ENCODE data around the gene DVL1. TPM values are rescaled to one million over a fixed set of nuclear protein-coding genes. Genes with fewer than 3 reads are reported as not detected.
A peak's percentile ranks its signal among the peaks of the same experiment; 100 is the strongest.
"Not testable (repeated sequence)": the region's sequence is repeated elsewhere in the genome, so short reads cannot be mapped to it uniquely, and the experiment has no call there.

The DVL1 gene
- total RNA-seq, 1 donor from 2014 or later, result 33.0 TPM

DNA sequence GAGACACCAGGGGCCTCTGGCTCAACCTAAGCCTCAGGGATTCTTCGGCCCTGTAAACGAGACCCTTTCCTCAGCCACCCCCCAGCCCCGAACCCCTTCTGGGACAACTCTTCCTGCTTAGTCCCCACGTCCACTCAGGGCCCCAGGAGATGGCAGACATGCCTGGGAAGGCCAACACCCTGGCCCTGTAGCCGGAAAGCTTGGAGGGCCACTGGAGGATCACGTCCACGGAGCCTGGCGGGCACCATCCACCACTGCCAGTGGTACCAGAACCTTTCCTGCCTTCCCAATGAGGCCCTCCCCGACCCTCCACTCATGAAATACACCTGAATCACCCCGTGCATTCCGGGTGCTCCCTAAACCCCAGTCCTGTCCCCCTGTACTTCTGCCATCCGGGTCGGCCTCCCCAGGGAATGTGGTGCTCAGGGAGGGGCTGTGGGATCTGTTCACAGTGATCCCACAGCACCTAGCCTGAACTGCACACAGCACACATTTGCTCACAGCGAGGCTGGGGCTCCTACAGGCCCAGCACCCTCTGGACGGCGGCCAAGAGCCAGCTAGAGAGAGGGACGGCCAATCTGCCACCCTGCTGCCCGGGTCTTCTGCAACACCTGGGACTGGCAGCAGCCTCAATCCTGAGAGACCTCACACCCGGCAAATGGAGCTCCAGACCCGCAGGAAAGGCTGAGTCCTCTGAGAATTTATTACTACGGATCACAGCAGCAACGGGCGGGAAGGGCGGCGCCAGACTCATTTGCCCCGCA, 24.0 kb upstream of the DVL1 start:
- no peak for DNase-seq

DNA sequence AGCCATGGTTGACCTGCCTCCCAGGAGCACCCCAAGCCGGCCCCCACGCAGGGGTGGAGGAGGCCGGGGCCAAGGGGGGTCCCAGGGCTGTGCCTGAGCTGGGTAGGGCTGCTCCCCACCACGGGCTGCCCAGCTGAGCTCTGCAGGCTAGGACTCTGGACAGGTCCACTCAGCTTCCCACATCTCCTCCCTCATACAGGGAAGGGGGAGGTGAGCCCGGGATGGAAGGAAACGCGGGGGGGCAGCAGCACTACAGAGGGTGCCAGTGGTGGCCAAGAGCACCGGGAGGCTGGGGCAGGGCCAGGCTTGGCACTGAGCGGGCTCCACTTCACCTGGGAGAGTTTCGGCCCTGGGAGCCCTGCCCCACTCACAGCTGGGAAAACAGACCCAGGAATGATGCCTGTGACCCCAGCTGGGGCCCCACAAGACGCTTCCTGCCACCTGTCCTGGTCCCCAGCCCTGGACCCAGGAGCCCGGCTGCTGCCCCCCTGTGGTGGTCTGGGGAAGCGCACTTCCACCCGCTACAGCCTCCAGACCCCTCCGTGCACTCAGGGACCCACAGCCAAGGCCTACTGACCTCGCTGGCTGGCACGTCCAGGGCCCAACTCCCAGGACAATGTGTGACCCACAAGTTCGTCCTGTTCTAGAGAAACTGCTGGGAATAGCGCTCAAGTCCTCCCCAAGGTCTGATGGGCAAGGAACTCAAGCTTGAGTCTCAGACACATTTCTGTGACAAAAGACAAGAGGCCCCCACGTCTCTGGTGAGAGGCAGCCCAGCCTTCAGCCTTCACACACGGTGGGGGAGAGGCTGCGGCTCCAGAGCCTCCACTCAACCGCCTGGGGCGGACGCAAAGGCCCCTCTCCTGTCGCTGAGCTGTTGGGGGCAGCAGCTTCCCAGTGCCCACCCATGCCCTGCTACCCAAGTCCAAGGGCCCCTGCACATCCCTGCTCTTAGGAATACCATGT, 22.8 kb upstream of the DVL1 start:
- no peak for DNase-seq

DNA sequence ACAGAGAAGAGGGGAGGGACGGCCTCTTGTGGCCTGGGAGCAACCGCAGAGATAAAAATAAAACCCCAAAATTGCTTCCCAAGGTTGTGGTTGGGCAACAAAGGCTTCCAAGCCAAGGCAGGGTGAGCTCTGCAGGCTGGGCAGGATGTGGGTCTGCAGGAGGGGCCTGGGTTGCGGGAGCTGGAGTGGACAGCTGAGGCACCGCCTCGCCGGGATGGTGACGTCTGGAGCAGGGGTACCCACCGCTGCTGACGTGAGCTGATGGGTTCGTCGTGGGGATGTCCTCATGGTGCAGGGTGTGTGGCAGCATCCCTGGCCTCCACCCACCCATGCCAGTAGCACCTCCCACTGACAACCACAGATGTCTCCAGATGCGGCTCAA, 22.1 kb upstream of the DVL1 start:
- no peak for DNase-seq

DNA sequence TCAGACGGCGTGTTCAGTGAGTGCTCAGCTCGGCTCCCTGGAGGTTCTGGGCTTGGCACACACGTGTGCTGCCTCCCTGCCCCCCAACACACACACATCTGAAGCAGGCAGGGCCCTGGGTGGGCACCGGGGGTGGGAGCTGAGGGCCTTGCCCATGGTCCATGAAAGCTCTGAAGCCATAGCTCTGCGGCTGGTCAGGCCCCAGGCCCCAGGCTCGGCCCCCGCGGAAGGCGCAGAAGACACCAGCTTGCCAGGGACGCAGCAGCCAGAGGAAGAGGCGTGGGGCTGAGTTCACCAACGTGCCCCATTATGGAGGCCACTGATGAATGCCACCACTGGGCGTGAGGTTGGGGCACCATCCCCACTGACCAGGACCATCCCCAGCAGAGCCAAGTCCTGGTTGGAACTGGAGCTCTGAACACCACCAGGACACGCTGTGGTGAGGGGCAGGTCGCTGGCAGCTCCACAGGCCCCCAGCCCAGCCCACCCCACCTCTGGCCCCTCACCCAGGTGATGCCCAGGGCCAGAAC, 21.6 kb upstream of the DVL1 start:
- DNase-seq, result no peak

DNA sequence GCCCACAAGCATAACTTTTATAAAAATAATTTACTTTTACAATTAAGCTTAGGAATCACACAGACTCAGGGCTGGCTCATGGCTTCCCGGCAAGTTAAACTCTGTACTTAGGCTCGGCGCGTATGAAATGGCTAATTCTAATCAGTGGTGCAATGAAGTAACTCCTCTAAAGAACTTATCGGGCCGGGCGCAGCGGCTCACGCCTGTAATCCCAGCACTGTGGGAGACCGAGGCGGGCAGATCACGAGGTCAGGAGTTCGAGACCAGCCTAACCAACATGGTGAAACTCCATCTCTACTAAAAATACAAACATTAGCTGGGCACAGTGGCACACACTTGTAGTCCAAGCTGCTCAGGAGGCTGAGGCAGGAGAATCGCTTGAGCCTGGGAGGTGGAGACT, 20.9 kb upstream of the DVL1 start:
- DNase-seq, result not testable (repeated sequence)

DNA sequence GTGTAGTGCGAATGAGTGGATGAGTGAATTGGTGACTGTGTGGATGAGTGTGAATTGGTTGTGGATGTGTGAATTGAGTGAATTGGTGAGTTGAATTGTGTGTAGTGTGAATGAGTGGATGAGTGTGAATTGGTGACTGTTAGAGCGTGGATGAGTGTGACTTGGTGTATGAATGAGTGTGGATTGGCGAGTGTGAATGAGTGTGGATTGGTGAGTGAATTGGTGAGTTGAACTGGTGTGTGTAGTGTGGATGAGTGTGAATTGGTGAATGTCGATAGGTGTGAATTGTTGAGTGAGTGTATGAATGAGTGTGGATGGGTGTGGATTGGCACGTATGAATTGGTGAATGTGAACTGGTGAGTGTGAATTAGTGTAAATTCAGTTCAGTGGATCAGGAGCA, 18.1 kb upstream of the DVL1 start:
- DNase-seq, result no peak

DNA sequence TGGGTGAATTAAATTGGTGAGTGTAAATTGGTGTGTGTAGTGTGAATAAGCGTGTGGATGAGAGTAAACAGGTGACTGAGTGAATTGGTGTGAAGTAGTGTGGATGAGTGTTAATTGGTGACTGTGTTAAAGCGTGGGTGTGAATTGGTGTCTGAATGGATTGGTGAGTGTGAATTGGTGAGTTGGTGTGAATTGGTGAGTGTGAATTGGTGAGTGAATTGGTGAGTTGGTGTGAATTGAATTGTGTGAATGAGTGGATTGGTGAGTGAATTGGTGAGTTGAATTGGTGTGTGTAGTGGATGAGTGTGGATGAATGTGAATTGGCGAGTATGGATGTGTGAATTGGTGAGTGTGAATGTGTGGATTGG, 17.5 kb upstream of the DVL1 start:
- DNase-seq, result no peak

DNA sequence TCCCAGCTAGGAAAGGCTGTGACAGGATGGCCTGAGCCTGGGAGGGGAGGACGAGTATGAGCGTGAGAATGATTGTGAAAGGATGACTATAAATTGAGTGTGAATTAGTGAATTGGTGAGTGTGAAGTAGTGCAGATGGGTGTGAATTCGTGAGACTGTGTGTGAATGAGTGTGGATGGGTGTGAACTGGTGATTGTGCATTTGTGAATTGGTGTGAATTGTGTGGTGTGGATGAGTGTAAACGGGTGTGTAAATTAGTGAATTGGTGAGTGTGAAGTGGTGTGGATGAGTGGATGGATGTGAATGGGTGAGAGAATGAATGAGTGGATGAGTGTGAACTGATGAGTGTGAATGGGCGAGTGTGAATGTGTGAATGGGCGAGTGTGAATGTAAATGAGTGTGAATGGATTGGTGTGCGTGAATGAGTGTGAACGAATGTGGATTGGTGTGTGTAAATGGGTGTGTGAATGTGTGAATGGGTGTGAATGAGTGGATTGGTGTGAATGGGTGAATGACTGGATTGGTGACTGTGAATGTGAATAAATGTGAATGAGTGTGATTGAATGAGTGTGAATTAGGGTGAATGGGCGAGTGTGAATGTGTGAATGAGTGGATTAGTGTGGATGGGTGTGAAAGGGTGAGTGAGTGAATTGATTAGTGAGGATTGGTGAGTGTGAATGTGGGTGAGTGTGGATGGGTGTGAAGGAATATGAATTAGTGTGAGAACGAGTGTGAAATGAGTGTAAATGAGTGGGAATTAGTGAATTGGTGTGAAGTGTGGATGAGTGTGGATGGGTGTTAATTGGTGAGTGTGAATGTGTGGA, 16.9 kb upstream of the DVL1 start:
- DNase-seq, result no peak

DNA sequence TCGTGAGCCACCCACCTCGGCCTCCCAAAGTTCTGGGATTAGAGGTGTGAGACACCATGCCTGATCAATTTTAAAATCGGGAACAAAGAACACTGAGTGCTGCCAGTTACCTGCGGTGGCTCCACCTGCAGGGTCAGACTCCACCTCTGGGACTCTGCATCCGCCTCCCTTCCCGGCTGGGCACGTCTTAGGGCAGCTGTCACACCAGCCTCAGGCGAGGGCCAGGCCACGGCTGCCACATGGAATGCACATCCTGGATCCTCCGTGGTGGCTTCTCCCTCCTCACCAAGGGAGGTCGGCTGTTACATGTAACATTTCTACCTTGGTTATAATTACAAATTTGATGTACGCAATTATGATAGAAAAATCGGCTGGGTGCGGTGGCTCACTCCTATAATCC, 15.0 kb upstream of the DVL1 start:
- no peak for DNase-seq

DNA sequence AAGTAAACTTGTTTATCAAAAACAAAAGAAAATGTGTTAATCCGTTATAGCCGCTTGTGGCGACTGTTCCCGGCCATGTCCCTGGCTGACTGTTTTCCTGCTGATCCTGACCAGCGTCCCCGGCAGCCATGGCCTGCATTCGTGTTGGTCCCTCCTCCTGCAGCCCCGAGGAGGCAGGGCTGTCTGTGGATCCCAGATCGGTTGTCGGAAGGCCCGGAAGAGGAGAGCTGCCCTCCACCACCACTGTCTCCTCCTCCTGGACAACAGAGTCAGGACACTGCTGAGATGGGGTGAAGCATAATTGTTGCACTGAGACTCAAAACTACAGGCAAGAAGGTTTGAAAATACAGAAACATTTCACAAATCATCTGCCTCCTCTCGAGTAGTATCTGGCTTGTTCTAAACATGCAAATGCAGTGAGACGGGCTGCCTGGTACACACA, 12.8 kb upstream of the DVL1 start:
- peak; percentile 31 for DNase-seq

DNA sequence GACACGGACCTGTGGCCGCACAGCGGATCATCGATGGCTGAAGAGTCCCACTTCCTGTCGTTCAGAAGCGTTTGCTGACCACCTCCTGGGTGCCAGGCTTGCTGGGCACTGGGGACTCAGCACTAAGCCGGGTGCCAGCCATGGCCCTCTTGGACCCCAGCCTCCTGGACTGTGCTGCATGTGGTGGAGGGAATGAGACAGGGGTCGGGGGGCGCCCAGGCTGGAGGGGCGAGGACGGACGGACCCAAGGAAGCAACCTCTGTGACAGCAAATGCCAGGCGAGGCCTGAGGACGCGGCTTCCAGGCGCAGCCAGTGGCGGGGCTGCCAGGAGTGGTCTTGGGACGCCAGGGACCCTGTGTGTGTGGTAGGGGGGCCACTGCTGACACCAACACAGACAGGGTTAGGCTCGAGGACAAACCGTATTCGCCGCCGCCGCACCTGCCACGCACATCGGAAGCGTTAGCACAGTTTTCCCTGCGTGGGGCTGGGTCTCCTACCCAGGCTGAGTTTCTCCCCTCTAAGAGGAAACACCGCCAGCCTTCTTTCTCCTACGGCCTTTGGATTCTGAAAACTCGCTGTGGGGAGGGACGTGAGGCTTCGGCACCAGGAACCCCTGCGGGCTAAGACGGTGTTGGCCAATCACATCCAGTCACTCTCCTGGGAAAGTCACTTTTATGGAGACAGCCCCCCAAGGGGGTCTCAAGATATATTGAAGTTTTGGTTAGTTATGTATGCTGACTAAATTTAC, 12.2 kb upstream of the DVL1 start:
- DNase-seq, result no peak

DNA sequence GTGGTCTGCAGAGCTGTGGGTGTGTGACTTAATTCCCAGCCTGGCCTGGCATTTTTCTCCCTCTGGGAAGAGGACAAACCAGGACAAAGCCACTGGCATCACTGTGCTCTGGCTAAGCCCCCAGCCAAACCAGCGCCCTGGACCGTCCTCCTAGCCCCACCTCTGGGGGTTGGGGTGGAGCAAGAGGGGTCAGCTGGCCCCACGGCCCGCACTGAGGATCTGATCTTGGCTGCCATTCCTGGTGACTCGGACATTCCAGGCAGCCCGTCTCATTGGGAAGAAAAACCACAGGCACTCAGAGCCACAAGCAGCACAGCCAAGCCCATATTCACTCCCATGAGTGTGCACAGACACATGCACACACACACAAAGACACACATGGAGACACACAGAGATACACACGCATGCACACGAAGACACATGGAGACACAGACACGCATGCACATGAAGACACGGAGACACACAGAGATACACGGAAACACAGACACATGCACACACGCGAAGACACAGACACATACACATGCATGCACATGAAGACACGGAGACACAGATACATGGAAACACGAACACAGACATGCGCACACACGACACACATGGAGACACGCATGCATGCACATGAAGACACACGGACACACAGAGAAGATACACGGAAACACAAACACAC, 11.4 kb upstream of the DVL1 start:
- DNase-seq, result peak; percentile 39

DNA sequence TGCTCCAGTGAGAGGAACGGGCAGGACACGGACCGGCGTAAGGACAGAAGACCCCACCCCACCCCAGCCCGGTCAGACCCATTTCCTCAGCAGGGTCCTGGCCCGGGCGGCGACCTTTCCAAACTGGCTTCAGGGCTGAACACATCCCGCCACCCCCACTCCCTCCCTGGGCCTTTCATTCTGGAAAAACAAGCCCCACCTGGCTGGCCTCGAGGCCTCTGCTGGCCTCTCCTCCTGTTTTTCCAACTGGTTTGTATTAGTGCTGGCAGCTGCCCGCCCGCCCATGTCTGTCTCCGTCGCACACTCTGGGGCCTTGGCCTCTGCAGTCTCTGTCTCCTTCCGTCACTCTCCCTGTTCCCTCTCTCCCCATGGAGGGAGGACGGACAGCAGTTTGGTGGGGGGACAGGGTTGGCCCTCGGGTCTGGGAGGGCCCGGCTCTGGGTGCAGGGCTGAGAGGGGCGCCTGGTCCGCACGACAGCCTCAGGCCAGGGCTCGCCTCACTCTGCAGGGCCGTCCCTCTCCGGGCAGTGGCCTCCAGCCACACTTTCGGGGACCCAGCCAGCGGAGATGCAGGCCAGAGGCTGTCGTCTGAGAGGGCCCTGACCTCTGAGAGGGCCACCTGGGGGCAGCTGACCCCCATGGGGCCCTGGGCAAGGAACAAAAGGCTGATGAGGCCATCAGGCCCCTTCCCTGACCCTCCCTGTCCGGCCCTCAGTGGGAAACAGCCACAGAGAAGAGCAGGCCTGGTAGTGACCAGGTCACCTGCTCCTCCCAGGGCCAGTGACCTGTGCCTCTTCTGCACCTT, 10.6 kb upstream of the DVL1 start:
- peak; percentile 23 for DNase-seq

DNA sequence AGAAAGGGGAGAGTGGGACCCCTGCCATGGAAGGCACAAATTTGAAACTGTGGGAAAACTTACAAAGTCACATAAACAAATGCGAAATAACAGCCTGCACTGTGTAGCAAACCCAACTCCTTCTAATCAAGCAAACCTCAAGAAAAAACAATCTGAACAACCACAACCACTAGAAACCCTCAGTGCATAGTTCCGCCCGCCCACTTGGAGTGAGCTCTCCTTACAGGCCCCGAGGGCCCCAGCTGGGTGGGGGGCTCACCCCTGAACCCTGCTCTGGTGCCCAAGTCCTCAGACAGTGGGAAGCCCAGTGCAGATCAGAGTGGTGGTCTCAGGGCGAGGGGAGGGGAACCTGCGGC, 10.1 kb upstream of the DVL1 start:
- DNase-seq, result no peak

DNA sequence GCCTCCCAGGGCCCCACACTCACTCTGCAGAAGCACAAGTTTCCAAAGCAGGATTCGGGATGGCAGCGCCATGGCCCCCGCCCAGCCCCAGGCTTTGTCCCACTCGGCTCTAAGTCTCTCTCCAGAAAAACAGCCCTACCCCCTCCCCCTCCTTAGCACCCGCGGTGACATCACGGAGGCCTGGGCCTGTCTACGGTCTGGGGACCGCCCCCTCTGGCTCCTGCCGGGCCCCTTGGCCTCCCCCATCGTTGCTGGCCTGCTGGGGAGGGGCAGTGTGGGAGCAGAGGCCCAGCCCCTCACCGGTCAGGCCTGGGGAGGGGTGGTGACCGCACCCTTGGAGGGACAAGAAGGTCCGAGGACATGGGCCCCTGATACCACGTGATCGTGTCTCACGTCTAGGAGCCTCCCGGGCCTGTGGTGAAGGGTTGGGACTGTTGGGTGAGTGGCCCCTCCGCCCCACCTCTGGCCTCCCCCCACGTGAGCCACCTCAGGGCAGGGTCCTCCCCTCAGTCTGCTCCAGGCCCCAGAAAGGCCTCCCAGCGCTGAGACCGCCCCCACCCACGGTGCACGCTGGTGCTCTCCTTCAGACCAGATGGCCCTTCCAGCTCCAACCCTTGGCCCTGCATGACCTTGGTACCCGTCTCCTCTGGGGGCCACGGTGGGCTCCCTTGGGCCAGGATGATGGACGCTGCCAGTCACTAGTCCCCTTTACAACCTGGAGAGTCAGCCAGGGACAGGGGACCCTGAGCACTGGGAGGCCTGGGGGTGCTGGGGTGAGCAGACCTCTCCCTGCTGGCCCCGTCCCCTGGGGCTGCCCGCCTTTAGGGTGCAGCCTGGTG, 9.4 kb upstream of the DVL1 start, which contains the start of gene MXRA8:
Gene MXRA8 (minus strand): TSS at position 123 of the 839 bp plus-strand sequence. CDS start 51 bp downstream, at position 72.
- peak; percentile 68 for DNase-seq

DNA sequence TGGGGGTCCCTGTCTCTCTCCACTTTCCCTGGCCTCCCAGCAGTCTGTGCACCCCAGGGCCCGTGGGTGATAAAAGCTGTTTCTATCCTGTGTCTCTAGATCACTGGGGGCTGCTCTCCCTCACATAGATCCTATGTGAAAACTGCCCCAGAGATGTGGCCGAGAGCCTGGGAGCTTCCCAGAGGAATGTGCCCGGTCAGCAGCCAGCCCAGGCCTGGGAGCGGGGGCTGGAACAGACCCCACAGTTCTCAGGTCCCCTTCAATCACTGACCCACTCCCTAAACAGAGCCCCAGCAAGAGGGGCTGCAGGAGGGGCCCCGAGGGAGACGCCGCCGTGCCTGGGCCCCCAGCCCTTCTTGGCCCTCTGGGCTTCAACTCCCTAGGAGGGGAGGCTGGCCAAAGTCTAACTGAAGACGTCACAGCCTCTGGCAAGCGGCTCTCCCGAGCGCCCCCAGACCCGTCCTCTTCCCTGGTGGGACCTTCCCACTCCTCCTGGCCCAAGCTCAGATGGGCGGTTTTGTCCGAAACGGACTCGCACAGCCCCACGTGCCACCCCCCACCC, 8.7 kb upstream of the DVL1 start:
- DNase-seq, result peak; percentile 14

DNA sequence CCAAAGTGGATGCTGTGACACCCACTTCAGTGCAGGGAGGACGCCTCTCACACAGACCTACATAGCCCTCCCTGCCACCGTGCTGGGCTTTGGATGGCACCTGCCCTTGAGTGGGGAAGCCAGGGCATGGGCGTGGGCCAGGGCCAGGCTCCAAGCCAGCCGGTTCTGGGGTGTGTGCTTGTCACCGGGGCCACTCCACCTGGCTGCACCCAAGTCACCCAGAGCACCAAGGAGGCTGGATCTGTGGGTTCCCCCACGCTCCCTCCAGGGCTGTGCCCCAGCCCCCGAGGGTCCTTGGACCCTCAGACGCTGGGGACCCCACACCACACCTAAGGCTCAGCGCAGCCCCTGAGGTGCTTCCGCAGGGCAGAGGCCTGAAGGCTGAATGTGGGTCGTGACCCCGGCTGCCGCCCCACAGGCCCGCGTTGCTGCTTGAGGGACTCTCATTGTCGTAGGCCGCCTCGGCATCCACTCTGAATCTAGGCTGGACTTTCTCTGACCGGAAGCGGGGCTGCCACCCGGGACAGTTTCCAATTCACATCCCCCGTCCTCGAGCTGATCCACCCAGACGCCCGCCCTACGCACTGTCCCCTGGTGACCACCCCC, 7.7 kb upstream of the DVL1 start:
- DNase-seq, result no peak

DNA sequence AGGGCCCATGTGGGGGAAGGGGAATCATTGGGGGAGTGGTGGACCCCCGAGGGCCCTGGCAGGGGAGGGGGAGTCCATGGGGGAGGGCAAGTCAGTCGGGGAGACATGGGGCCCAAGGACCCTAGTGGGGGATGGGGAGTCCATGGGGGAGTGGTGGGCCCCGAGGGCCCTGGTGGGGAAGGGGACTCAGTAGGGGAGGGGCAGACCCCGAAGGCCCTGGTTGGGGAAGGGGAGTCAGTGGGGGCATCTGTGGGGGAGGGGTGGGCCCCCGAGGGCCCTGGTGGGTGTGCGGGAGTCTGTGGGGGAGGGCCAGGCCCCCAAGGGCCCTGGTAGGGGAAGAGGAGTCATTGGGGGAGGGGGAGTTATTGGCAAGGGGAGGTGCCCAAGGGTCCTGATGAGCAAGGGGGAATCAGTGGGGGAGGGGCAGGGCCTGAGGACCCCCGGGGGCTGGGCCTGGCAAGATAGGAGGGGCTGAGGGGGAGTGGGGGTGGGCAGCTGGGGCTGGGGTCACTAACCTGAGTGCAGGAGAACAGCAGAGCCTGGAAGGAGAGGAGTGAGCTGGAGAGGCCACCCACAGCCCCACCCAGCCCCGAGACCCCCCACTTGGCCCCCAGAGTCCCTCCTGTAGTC, 7.1 kb upstream of the DVL1 start:
- no peak for DNase-seq

All from skin of body (tissue), 2 donors.